OCI-LY7 (cell line): ENCODE data around the gene JPH3. TPM values are rescaled to one million over a fixed set of nuclear protein-coding genes. Genes with fewer than 3 reads are reported as not detected.

Source experiments
- BruUV-seq: library from RNA; stranded (reverse); fragments of 400-500 nt; replicated peaks from 2 replicates; lab custom pipeline; 2021; lab: Mats Ljungman, UMichigan
- CTCF ChIA-PET: fragments of 300-600 bp; sonication (Branson Sonifier 250); formaldehyde crosslinking; loops from one replicate; lab custom pipeline; 2022; ENCODE audit warnings: antibody characterized with exemption; ENCODE audit not compliant: unreplicated experiment; lab: Charles Lee
- POLR2A ChIA-PET: fragments of 300-600 bp; sonication (Branson Sonifier 250); formaldehyde crosslinking; loops from one replicate; lab custom pipeline; 2022; ENCODE audit warnings: antibody characterized with exemption; lab: Charles Lee
- DNase-seq: peaks from one replicate; pipeline ENCODE4 v3.0.0-alpha.2; 2015; ENCODE audit warnings: low spot score
- H2AFZ ChIP-seq: fragments of 200-600 bp; sonication (generic), shearing (Covaris generic); 2 replicates; pipeline ENCODE4 v1.6.1; 2014; ENCODE audit warnings: mild to moderate bottlenecking, antibody characterized with exemption, low read length, moderate library complexity
- H3K27ac ChIP-seq: fragments of 200-600 bp; sonication (generic); 2 replicates; pipeline ENCODE4 v1.5.1; 2014; ENCODE audit warnings: mixed run types, low read depth, mild to moderate bottlenecking, moderate library complexity, low read length, inconsistent platforms; ENCODE audit not compliant: poor library complexity, severe bottlenecking
- H3K36me3 ChIP-seq: fragments of 200-600 bp; sonication (generic); 2 replicates; pipeline ENCODE4 v1.6.1; 2014; ENCODE audit warnings: mild to moderate bottlenecking, antibody characterized with exemption, low read length, moderate library complexity, mixed read lengths; ENCODE audit not compliant: insufficient read depth
- H3K4me1 ChIP-seq: fragments of 200-600 bp; sonication (generic); 2 replicates; pipeline ENCODE4 v1.5.1; 2014; ENCODE audit warnings: mild to moderate bottlenecking, low read length; ENCODE audit not compliant: insufficient read depth, poor library complexity, severe bottlenecking
- H3K4me2 ChIP-seq: fragments of 200-600 bp; sonication (generic); 2 replicates; pipeline ENCODE4 v1.6.1; 2014; ENCODE audit warnings: mild to moderate bottlenecking, low read length
- H3K4me3 ChIP-seq: fragments of 200-600 bp; sonication (generic); 2 replicates; pipeline ENCODE4 v1.5.1; 2014; ENCODE audit warnings: mild to moderate bottlenecking, low read depth, low read length; ENCODE audit not compliant: poor library complexity, severe bottlenecking
- H3K79me2 ChIP-seq: fragments of 200-600 bp; sonication (generic); 2 replicates; pipeline ENCODE4 v1.6.1; 2016; ENCODE audit warnings: low read depth, mild to moderate bottlenecking, low read length, moderate library complexity, mixed read lengths; ENCODE audit not compliant: insufficient read depth
- H3K9me2 ChIP-seq: fragments of 200-600 bp; sonication (generic); 2 replicates; pipeline ENCODE4 v1.6.1; 2016; ENCODE audit warnings: mild to moderate bottlenecking, low read length, mixed read lengths; ENCODE audit not compliant: insufficient read depth
- H3K9me3 ChIP-seq: fragments of 200-600 bp; sonication (generic); 2 replicates; pipeline ENCODE4 v1.6.1; 2014; ENCODE audit warnings: mild to moderate bottlenecking, mixed run types, low read length, mixed read lengths
- H4K20me1 ChIP-seq: fragments of 200-600 bp; sonication (generic); 2 replicates; pipeline ENCODE4 v1.6.1; 2014; ENCODE audit warnings: mild to moderate bottlenecking, antibody characterized with exemption, low read length, moderate library complexity, mixed read lengths; ENCODE audit not compliant: insufficient read depth
- CTCF ChIP-seq: fragments of 200-600 bp; sonication (generic); conservative IDR thresholded peaks from 2 replicates; pipeline ENCODE4 v1.5.1; 2014; ENCODE audit warnings: mild to moderate bottlenecking, antibody characterized with exemption, low read length, moderate library complexity, mixed read lengths
- EZH2phosphoT487 ChIP-seq: fragments of 200-600 bp; sonication (generic); IDR thresholded peaks from 2 replicates; pipeline ENCODE4 v1.6.1; 2018; ENCODE audit warnings: low read depth, borderline replicate concordance, mild to moderate bottlenecking, mixed run types, antibody characterized with exemption, low read length, moderate library complexity, mixed read lengths
- intact Hi-C: fragments of 100-400 bp; cut with micrococcal nuclease; formaldehyde crosslinking; loops from one replicate; pipeline ENCODE4 v1.10.0; 2022; ENCODE audit not compliant: unreplicated experiment
- total RNA-seq, 2 experiments: library from RNA; depleted of rRNA in 1 of 2; stranded (reverse); fragments of >200 nt in 1 of 2; shearing (Covaris generic) in 1 of 2; gene quantifications; 2 replicates each; pipeline ENCODE4 v1.2.3, GENCODE V29; 2014 to 2022

JPH3 gene
- total RNA-seq, 2 experiments from 2014 or later: not detected

- intact Hi-C loops: no loop called here
- H3K9me2 ChIP-seq: no peaks in the 10 kb centered on the region
- H3K4me1 ChIP-seq: no peaks in the 10 kb centered on the region
- DNase-seq: no peak
- peaks cover 23% of the 10 kb centered on the region for H3K79me2 ChIP-seq
- H3K4me3 ChIP-seq: no peak overlapping the region
- H3K9me3 ChIP-seq: no peaks in the 10 kb centered on the region
- no peak overlapping the region for H3K27ac ChIP-seq
- peaks cover 88% of the 10 kb centered on the region for H3K36me3 ChIP-seq
- H4K20me1 ChIP-seq: peaks cover 5% of the 10 kb centered on the region; the same call in 1 of the 2 replicates
- no peak overlapping the region for H3K4me2 ChIP-seq
- TF ChIP-seq EZH2phosphoT487 (no peak), CTCF (no peak)
- BruUV-seq: no TSS peak
- ChIA-PET POLR2A (no interaction called here), CTCF (no interaction called here)
- no peak overlapping the region for H2AFZ ChIP-seq
Observed at GRCh38 chr16:87740909-87741424, 138.7 kb downstream of the JPH3 start.

- ChIA-PET POLR2A (no interaction called here), CTCF (no interaction called here)
- Histone ChIP-seq H3K27ac (no peak overlapping the region), H3K9me2 (no peaks in the 10 kb centered on the region), H4K20me1 (peaks cover 5% of the 10 kb centered on the region; the same call in 1 of the 2 replicates), H3K4me3 (no peak overlapping the region), H2AFZ (no peak overlapping the region), H3K79me2 (peaks cover 23% of the 10 kb centered on the region), H3K4me1 (no peaks in the 10 kb centered on the region), H3K36me3 (peaks cover 88% of the 10 kb centered on the region), H3K4me2 (no peak overlapping the region), H3K9me3 (no peaks in the 10 kb centered on the region)
- no peak for TF ChIP-seq EZH2phosphoT487
- TF ChIP-seq CTCF: no peak
- no TSS peak for BruUV-seq
- intact Hi-C loops: no loop called here
- no peak for DNase-seq
Observed at GRCh38 chr16:87741700-87742415, 139.6 kb downstream of the JPH3 start.
